GM23338 (cell line): Measurements from ENCODE around the gene DENND4A. TPM values are rescaled to one million over a fixed set of nuclear protein-coding genes. Genes with fewer than 3 reads are reported as not detected.

Experiments
- ATAC-seq: fragments of 200-7000 bp; cut with Tn5 transposase; 3 replicates; pipeline ENCODE4 v1.9.1; 2020
- DNase-seq: peaks from one replicate; pipeline ENCODE4 v3.0.0-alpha.2; 2015; ENCODE audit warnings: low spot score
- H2AFZ ChIP-seq: fragments of 200-600 bp; sonication (generic); 2 replicates; pipeline ENCODE4 v1.8.0; 2016; ENCODE audit warnings: antibody characterized with exemption, mild to moderate bottlenecking, moderate library complexity
- H3F3A ChIP-seq: fragments of 200-600 bp; sonication (generic); replicated peaks from 2 replicates; pipeline ENCODE4 v1.8.0; 2017; ENCODE audit warnings: antibody characterized with exemption, mixed run types, low read depth
- H3K27ac ChIP-seq: fragments of 200-600 bp; sonication (generic); 2 replicates; pipeline ENCODE4 v1.6.1; 2016; ENCODE audit warnings: low read depth
- H3K27me3 ChIP-seq: fragments of 200-600 bp; sonication (generic); 2 replicates; pipeline ENCODE4 v1.8.0; 2016; ENCODE audit warnings: mild to moderate bottlenecking, mixed run types, moderate library complexity; ENCODE audit not compliant: insufficient read depth
- H3K36me3 ChIP-seq: fragments of 200-600 bp; sonication (generic); 2 replicates; pipeline ENCODE4 v1.8.0; 2016; ENCODE audit warnings: mild to moderate bottlenecking; ENCODE audit not compliant: insufficient read depth
- H3K4me1 ChIP-seq: fragments of 200-600 bp; sonication (generic); 2 replicates; pipeline ENCODE4 v1.8.0; 2016; ENCODE audit warnings: mild to moderate bottlenecking, moderate library complexity; ENCODE audit not compliant: insufficient read depth
- H3K4me2 ChIP-seq: fragments of 200-600 bp; sonication (generic); 2 replicates; pipeline ENCODE4 v1.7.1; 2017; ENCODE audit warnings: mixed run types
- H3K4me3 ChIP-seq: fragments of 200-600 bp; sonication (generic); 2 replicates; pipeline ENCODE4 v1.6.1; 2016; ENCODE audit warnings: mixed run types
- H3K79me2 ChIP-seq: fragments of 200-600 bp; sonication (generic); replicated peaks from 2 replicates; pipeline ENCODE4 v1.8.0; 2017; ENCODE audit warnings: mild to moderate bottlenecking; ENCODE audit not compliant: insufficient read depth
- H3K9me2 ChIP-seq: fragments of 200-600 bp; sonication (generic); 2 replicates; pipeline ENCODE4 v1.8.0; 2017; ENCODE audit not compliant: insufficient read depth
- H4K20me1 ChIP-seq: fragments of 200-600 bp; sonication (generic); replicated peaks from 2 replicates; pipeline ENCODE4 v1.8.0; 2017; ENCODE audit warnings: mild to moderate bottlenecking; ENCODE audit not compliant: insufficient read depth
- H3K27ac Mint-ChIP-seq: 2 replicates; pipeline ENCODE4 v1.8.0; 2020; ENCODE audit warnings: inconsistent platforms, mild to moderate bottlenecking, moderate library complexity, mixed read lengths
- H3K27me3 Mint-ChIP-seq: 3 replicates; pipeline ENCODE4 v1.8.0; 2022; ENCODE audit warnings: low read depth, mild to moderate bottlenecking, moderate library complexity, mixed read lengths, inconsistent platforms; ENCODE audit not compliant: insufficient read depth, poor library complexity
- H3K36me3 Mint-ChIP-seq: 3 replicates; pipeline ENCODE4 v1.8.0; 2021; ENCODE audit warnings: low read depth, mild to moderate bottlenecking, inconsistent platforms, moderate library complexity, mixed read lengths
- H3K4me1 Mint-ChIP-seq: 3 replicates; pipeline ENCODE4 v1.8.0; 2020; ENCODE audit warnings: mild to moderate bottlenecking, inconsistent platforms, mixed read lengths
- H3K4me3 Mint-ChIP-seq: 3 replicates; pipeline ENCODE4 v1.8.0; 2021; ENCODE audit warnings: moderate library complexity, mild to moderate bottlenecking, inconsistent platforms, mixed read lengths
- H3K9me3 Mint-ChIP-seq: 3 replicates; pipeline ENCODE4 v1.8.0; 2020; ENCODE audit warnings: moderate library complexity, mild to moderate bottlenecking, inconsistent platforms, mixed read lengths
- CREB1 ChIP-seq: fragments of 250-450 bp; sonication (Bioruptor Pico); IDR thresholded peaks from 2 replicates; pipeline ENCODE4 v1.5.0; 2020; ENCODE audit warnings: low read depth, mild to moderate bottlenecking, moderate library complexity
- CTCF ChIP-seq, 2 experiments: fragments of 200-600 bp in 1 of 2; sonication (generic) in 1 of 2; conservative IDR thresholded peaks; 2 replicates each; pipeline versions ENCODE4 v1.5.1 to v1.6.1; 2016 to 2017; ENCODE audit warnings: antibody characterized with exemption in 2 of 2, low read depth in 2 of 2, mild to moderate bottlenecking in 2 of 2, moderate library complexity in 1 of 2
- ETS1 ChIP-seq: IDR thresholded peaks from 2 replicates; pipeline ENCODE4 v1.6.1; 2016; ENCODE audit warnings: antibody characterized with exemption
- EZH2 ChIP-seq: fragments of 200-600 bp; sonication (generic); IDR thresholded peaks from one replicate; pipeline ENCODE4 v1.8.0; 2017; ENCODE audit warnings: antibody characterized with exemption, mild to moderate bottlenecking, low read depth; ENCODE audit not compliant: unreplicated experiment
- EZH2phosphoT487 ChIP-seq: fragments of 200-600 bp; sonication (generic); IDR thresholded peaks from one replicate; pipeline ENCODE4 v1.8.1; 2018; ENCODE audit warnings: antibody characterized with exemption; ENCODE audit not compliant: unreplicated experiment
- JUNB ChIP-seq: IDR thresholded peaks from one replicate; pipeline ENCODE4 v1.6.1; 2016; ENCODE audit warnings: antibody characterized with exemption; ENCODE audit not compliant: unreplicated experiment
- NANOG ChIP-seq: IDR thresholded peaks from 2 replicates; pipeline ENCODE4 v1.6.1; 2016; ENCODE audit warnings: antibody characterized with exemption, borderline replicate concordance
- POLR2AphosphoS5 ChIP-seq: IDR thresholded peaks from 2 replicates; pipeline ENCODE4 v1.6.1; 2016; ENCODE audit warnings: antibody characterized with exemption, low read depth
- REST ChIP-seq: IDR thresholded peaks from one replicate; pipeline ENCODE4 v1.6.1; 2018; ENCODE audit warnings: antibody characterized with exemption; ENCODE audit not compliant: unreplicated experiment
- STAT1 ChIP-seq: IDR thresholded peaks from one replicate; pipeline ENCODE4 v1.6.1; 2016; ENCODE audit warnings: antibody characterized with exemption; ENCODE audit not compliant: unreplicated experiment
- ZNF114 ChIP-seq: fragments of 250-450 bp; sonication (Bioruptor Pico); IDR thresholded peaks from 2 replicates; pipeline ENCODE4 v1.5.0; 2020; ENCODE audit warnings: mild to moderate bottlenecking, moderate library complexity
- polyA plus RNA-seq: library from polyadenylated mRNA; unstranded; fragments of >200 nt; fragmentation: Nextera tagmentation; extraction: Ambion mirVana; gene quantifications from 2 replicates; pipeline ENCODE4 v1.2.1, GENCODE V29; 2016
- total RNA-seq: library from RNA; depleted of rRNA; stranded (reverse); fragments of >200 nt; shearing (Covaris generic); gene quantifications from 2 replicates; pipeline ENCODE4 v1.2.3, GENCODE V29; 2014

Gene DENND4A
- total and polyA plus RNA-seq, 2 experiments from 2014 or later = 3.4 to 9.0 TPM

- TF ChIP-seq CTCF (conservative IDR thresholded peaks at IDR 0.05; ENCODE audit: low read depth in 2 of 2) (no peak), JUNB (no peak), STAT1 (no peak), POLR2AphosphoS5 (no peak), EZH2 (no peak), ETS1 (no peak)
Measured at GRCh38 chr15:65790694-65791334, 1.3 kb downstream of the DENND4A start (continued).

- Histone ChIP-seq H3K4me2 (no peak overlapping the region), H2AFZ (no peak overlapping the region), H3K36me3 (no peaks in the 10 kb centered on the region), H3K79me2 (peaks cover 9% of the 10 kb centered on the region; the same call in 1 of the 2 replicates), H3K9me2 (no peaks in the 10 kb centered on the region), H3F3A (no peaks in the 10 kb centered on the region), H3K4me3 (no peak overlapping the region), H4K20me1 (no peaks in the 10 kb centered on the region), H3K27me3 (peaks cover 7% of the 10 kb centered on the region; the same call in 1 of the 2 replicates), H3K4me1 (peaks cover 12% of the 10 kb centered on the region), H3K27ac (no peak overlapping the region)
- H3K9me3 Mint-ChIP-seq = no peaks in the 10 kb centered on the region
- peaks cover 4% of the 10 kb centered on the region for H3K27me3 Mint-ChIP-seq
- peaks cover 17% of the 10 kb centered on the region for H3K4me1 Mint-ChIP-seq
- ATAC-seq (no peak), DNase-seq (no peak)
- no peak overlapping the region for H3K27ac Mint-ChIP-seq
- no peaks in the 10 kb centered on the region for H3K36me3 Mint-ChIP-seq
- H3K4me3 Mint-ChIP-seq = no peak overlapping the region
- no peak for TF ChIP-seq REST
- no peak for TF ChIP-seq EZH2phosphoT487
- no peak for TF ChIP-seq ZNF114
- TF ChIP-seq CTCF (conservative IDR thresholded peaks at IDR 0.05; ENCODE audit: low read depth in 2 of 2) = no peak
- no peak for TF ChIP-seq NANOG
- no peak for TF ChIP-seq CREB1
- no peak for TF ChIP-seq JUNB
- no peak for TF ChIP-seq EZH2
- TF ChIP-seq ETS1 = no peak
Measured at GRCh38 chr15:65789759-65790425, 2.2 kb downstream of the DENND4A start.
